Adrenal gland (tissue), 12 donors: ENCODE results near the gene SH3D19. TPM values are rescaled to one million over a fixed set of nuclear protein-coding genes. Genes with fewer than 3 reads are reported as not detected.

ENCODE experiments used
- DNase-seq, 7 donors: peaks; one replicate each; pipeline ENCODE4 v3.0.0-alpha.2; 2019 to 2020
- H3K27ac ChIP-seq, 5 donors: fragments of 200-600 bp; sonication (generic) in 4 of 5; 1 replicate in 3 of 5; 2 replicates in 2 of 5; pipeline versions ENCODE4 v1.5.1 to v1.8.0; 2016 to 2020; ENCODE audit warnings: mild to moderate bottlenecking in 1 of 5
- H3K27me3 ChIP-seq: fragments of 200-600 bp; 2 replicates; pipeline ENCODE4 v1.8.0; 2021
- H3K36me3 ChIP-seq, 2 donors: fragments of 200-600 bp; replicated peaks in 1 of 2; 1 replicate in 1 of 2; 2 replicates in 1 of 2; pipeline versions ENCODE4 v1.5.1 to v1.8.0; 2018 to 2022
- H3K4me1 ChIP-seq, 2 donors: fragments of 200-600 bp; replicated peaks in 1 of 2; 1 replicate in 1 of 2; 2 replicates in 1 of 2; pipeline versions ENCODE4 v1.5.1 to v1.8.0; 2018 to 2021
- H3K4me3 ChIP-seq, 4 donors: fragments of 200-600 bp; sonication (generic) in 3 of 4; one replicate each; pipeline ENCODE4 v1.5.1; 2016 to 2018
- H3K9me3 ChIP-seq, 3 donors: fragments of 200-600 bp; sonication (generic) in 1 of 3; replicated peaks in 1 of 3; 1 replicate in 2 of 3; 2 replicates in 1 of 3; pipeline versions ENCODE4 v1.5.1 to v1.8.0; 2016 to 2021
- CTCF ChIP-seq, 6 experiments: fragments of 450-650 bp in 4 of 6; fragments of 200-600 bp in 2 of 6; sonication (generic) in 1 of 6; IDR thresholded peaks; 1 replicate in 5 of 6; 2 replicates in 1 of 6; pipeline versions ENCODE4 v1.5.1 to v1.8.0; 2016 to 2021; ENCODE audit warnings: antibody characterized with exemption in 6 of 6, mild to moderate bottlenecking in 2 of 6, moderate library complexity in 1 of 6
- POLR2A ChIP-seq, 2 donors: fragments of 450-650 bp; IDR thresholded peaks; one replicate each; pipeline ENCODE4 v1.6.1; 2017; ENCODE audit warnings: antibody characterized with exemption in 2 of 2, mild to moderate bottlenecking in 2 of 2, moderate library complexity in 1 of 2
- WGBS, 4 donors: extraction: QIAGEN DNeasy Blood & Tissue Kit in 2 of 4; methylation state at CpG; one replicate each; pipeline versions ENCODE4 v1.1.5 to v1.1.7; 2013 to 2017; 5-methylcytosine and 5-hydroxymethylcytosine counted together
- intact Hi-C, 2 donors: fragments of 100-400 bp; cut with DNase I; formaldehyde crosslinking; loops; one replicate each; pipeline versions ENCODE4 v1.14.1 to v1.15.0; 2022 to 2023
- polyA plus RNA-seq, 3 donors: library from polyadenylated mRNA; stranded (reverse); fragments of 200-250 nt in 2 of 3; fragments of 350-450 nt in 1 of 3; fragmentation: Illumina TruSeq in 1 of 3; extraction: RNeasy Lipid Tissue Mini Kit (QIAGEN cat#74804) in 1 of 3; gene quantifications; one replicate each; pipeline ENCODE4 v1.2.3, GENCODE V29; 2013 to 2014
- total RNA-seq, 9 donors: library from RNA; depleted of rRNA in 4 of 9; stranded (reverse); fragments of >200 nt in 4 of 9; fragments of 120-200 nt in 1 of 9; fragmentation: NEBNext Ultra II Directional in 1 of 9; extraction: Animal tissue kit (Norgen Biotek cat#: 25700) in 1 of 9; gene quantifications; one replicate each; pipeline versions ENCODE4 v1.1.0 to v1.2.4, GENCODE V29; 2013 to 2023
- donor health status: healthy with polysubstance abuse.
- donor health status: Bipolar disorder and iron deficiency.
- donor health status: DM: yes; HTN: yes; CAD: no.
- donor health status: DM: no; HTN: no; CAD: no.
- donor health status: DM: no; HTN: no; CAD: no.
- donor health status: DM: yes; HTN: yes; CAD: no.

Gene SH3D19
- total and polyA plus RNA-seq, 12 donors = 16.6 to 117 (median 40.3) TPM

- Histone ChIP-seq H3K27ac (no peak overlapping the region), H3K9me3 (no peaks in the 10 kb centered on the region), H3K36me3 (no peaks in the 10 kb centered on the region), H3K27me3 (no peaks in the 10 kb centered on the region), H3K4me3 (no peak overlapping the region), H3K4me1 (peaks cover 0 to 6% of the 10 kb centered on the region in 2 donors)
- intact Hi-C loops = no loop called here
- TF ChIP-seq CTCF (IDR thresholded peaks at IDR 0.05) (no peak), POLR2A (IDR thresholded peaks at IDR 0.05) (no peak)
- DNase-seq = no peak
- WGBS, 4 donors = 90 to 100% (median 97%) methylated on average over 1 of the region's 1 CpG
These were observed 58.9 kb downstream of the SH3D19 start for GRCh38 chr4:151266497-151266896.

GRCh38 chr4:151263455-151263854 is 62.0 kb downstream of the SH3D19 start:
- no peaks in the 10 kb centered on the region for H3K9me3 ChIP-seq
- peaks cover 0 to 6% of the 10 kb centered on the region in 2 donors for H3K4me1 ChIP-seq
- no peak overlapping the region for H3K4me3 ChIP-seq
- TF ChIP-seq POLR2A (IDR thresholded peaks at IDR 0.05) (no peak), CTCF (IDR thresholded peaks at IDR 0.05) (no peak)
- no peaks in the 10 kb centered on the region for H3K27me3 ChIP-seq
- no peak overlapping the region for H3K27ac ChIP-seq
- WGBS, 4 donors = 86 to 100% (median 97%) methylated on average over 2 of the region's 2 CpGs
- DNase-seq = no peak
- intact Hi-C loops = no loop called here
- no peaks in the 10 kb centered on the region for H3K36me3 ChIP-seq

- Histone ChIP-seq H3K4me3 (no peak overlapping the region), H3K27me3 (no peaks in the 10 kb centered on the region), H3K9me3 (no peaks in the 10 kb centered on the region), H3K4me1 (no peaks in the 10 kb centered on the region), H3K27ac (no peak overlapping the region), H3K36me3 (no peaks in the 10 kb centered on the region)
- intact Hi-C loops = no loop called here
- no peak for DNase-seq
- WGBS, 4 donors = 93 to 98% (median 95%) methylated on average over 2 of the region's 2 CpGs
- TF ChIP-seq CTCF (IDR thresholded peaks at IDR 0.05) (no peak), POLR2A (IDR thresholded peaks at IDR 0.05) (no peak)
These were observed 64.9 kb downstream of the SH3D19 start for GRCh38 chr4:151260526-151260925.

- 76 to 82% (median 80%) methylated on average over 1 of the region's 1 CpG for WGBS, 4 donors
- Histone ChIP-seq H3K27me3 (no peaks in the 10 kb centered on the region), H3K9me3 (no peaks in the 10 kb centered on the region), H3K36me3 (no peaks in the 10 kb centered on the region), H3K27ac (no peak overlapping the region), H3K4me1 (no peaks in the 10 kb centered on the region), H3K4me3 (no peak overlapping the region)
- intact Hi-C loops = no loop called here
- no peak for DNase-seq
- TF ChIP-seq CTCF (IDR thresholded peaks at IDR 0.05) = no peak
- TF ChIP-seq POLR2A (IDR thresholded peaks at IDR 0.05) = no peak
These were observed 65.7 kb downstream of the SH3D19 start for GRCh38 chr4:151259752-151260151.
